PC-9 (cell line): Measurements from ENCODE around the gene RAB11B. TPM values are rescaled to one million over a fixed set of nuclear protein-coding genes. Genes with fewer than 3 reads are reported as not detected.

ENCODE experiments used
- BruUV-seq: library from RNA; stranded (reverse); fragments of 400-500 nt; replicated peaks from 2 replicates; lab custom pipeline; 2021; lab: Mats Ljungman, UMichigan
- CTCF ChIA-PET: fragments of 300-600 bp; sonication (Branson Sonifier 250); formaldehyde crosslinking; loops from one replicate; lab custom pipeline; 2022; ENCODE audit warnings: antibody characterized with exemption; lab: Charles Lee
- POLR2A ChIA-PET: fragments of 300-600 bp; sonication (Branson Sonifier 250); formaldehyde crosslinking; loops from one replicate; lab custom pipeline; 2022; ENCODE audit warnings: antibody characterized with exemption; ENCODE audit not compliant: unreplicated experiment; lab: Charles Lee
- DNase-seq, 2 experiments: peaks; one replicate each; pipeline versions ENCODE4 v3.0.0 to v3.0.0-alpha.2; 2015 to 2022; ENCODE audit warnings: mixed read lengths in 1 of 2
- H2AFZ ChIP-seq: fragments of 200-600 bp; sonication (generic); 2 replicates; pipeline ENCODE4 v1.8.1; 2017; ENCODE audit warnings: antibody characterized with exemption
- H3F3A ChIP-seq: fragments of 200-600 bp; sonication (generic); 2 replicates; pipeline ENCODE4 v1.8.1; 2017; ENCODE audit warnings: antibody characterized with exemption, mild to moderate bottlenecking, low read depth; ENCODE audit not compliant: insufficient read depth
- H3K27ac ChIP-seq: fragments of 200-600 bp; sonication (generic); 2 replicates; pipeline ENCODE4 v1.6.1; 2016; ENCODE audit warnings: mixed run types
- H3K27me3 ChIP-seq: fragments of 200-600 bp; sonication (generic); 2 replicates; pipeline ENCODE4 v1.6.1; 2016; ENCODE audit warnings: low read depth, mixed run types; ENCODE audit not compliant: insufficient read depth
- H3K36me3 ChIP-seq: fragments of 200-600 bp; sonication (generic); 2 replicates; pipeline ENCODE4 v1.6.1; 2016; ENCODE audit warnings: low read depth, mixed run types
- H3K4me1 ChIP-seq: fragments of 200-600 bp; sonication (generic); replicated peaks from 2 replicates; pipeline ENCODE4 v1.6.1; 2016; ENCODE audit warnings: mixed run types; ENCODE audit not compliant: insufficient read depth
- H3K4me2 ChIP-seq: fragments of 200-600 bp; sonication (generic); 2 replicates; pipeline ENCODE4 v1.6.1; 2017; ENCODE audit warnings: mixed run types
- H3K4me3 ChIP-seq: fragments of 200-600 bp; sonication (generic); 2 replicates; pipeline ENCODE4 v1.6.1; 2016; ENCODE audit warnings: mixed run types
- H3K79me2 ChIP-seq: fragments of 200-600 bp; sonication (generic); 2 replicates; pipeline ENCODE4 v1.6.1; 2017; ENCODE audit warnings: low read depth, mixed run types
- H3K9me2 ChIP-seq: fragments of 200-600 bp; sonication (generic); 2 replicates; pipeline ENCODE4 v1.8.1; 2017; ENCODE audit warnings: mild to moderate bottlenecking; ENCODE audit not compliant: insufficient read depth
- H3K9me3 ChIP-seq: fragments of 200-600 bp; sonication (generic); 2 replicates; pipeline ENCODE4 v1.8.1; 2016; ENCODE audit warnings: low read depth; ENCODE audit not compliant: insufficient read depth
- H4K20me1 ChIP-seq: fragments of 200-600 bp; sonication (generic); 2 replicates; pipeline ENCODE4 v1.8.1; 2017; ENCODE audit not compliant: insufficient read depth
- CTCF ChIP-seq: fragments of 200-600 bp; sonication (generic); conservative IDR thresholded peaks from 2 replicates; pipeline ENCODE4 v1.6.1; 2017; ENCODE audit warnings: mixed run types, antibody characterized with exemption, mild to moderate bottlenecking, moderate library complexity
- EZH2 ChIP-seq: fragments of 200-600 bp; sonication (generic); IDR thresholded peaks from 2 replicates; pipeline ENCODE4 v1.8.0; 2017; ENCODE audit warnings: antibody characterized with exemption, low read depth
- intact Hi-C: fragments of 100-400 bp; cut with micrococcal nuclease; formaldehyde crosslinking; loops from one replicate; pipeline ENCODE4 v1.10.0; 2022; ENCODE audit not compliant: unreplicated experiment
- total RNA-seq: library from RNA; stranded (reverse); gene quantifications from 2 replicates; pipeline ENCODE4 v1.2.3, GENCODE V29; 2021

RAB11B gene
- total RNA-seq, 1 experiment from 2014 or later: 126 TPM

- ChIA-PET CTCF (interaction anchor here (0.6 to 1.9 kb wide), 15 partner anchors 11 to 1876 kb away, joined by 3 to 31 read pairs (median 5); partner anchors contain the start of gene RAB11B), POLR2A (interaction anchor here (0.5 to 1.0 kb wide), 10 partner anchors 11 to 156 kb away, joined by 3 to 14 read pairs (median 4); no protein-coding TSS in a partner anchor)
- peak within 1 kb of the TSS; percentile 80 for H3K4me3 ChIP-seq
- no peaks in the 10 kb centered on the region; the same call in 1 of the 2 replicates for H4K20me1 ChIP-seq
- H3F3A ChIP-seq: peaks cover 26% of the 10 kb centered on the region
- H3K9me3 ChIP-seq: no peaks in the 10 kb centered on the region
- H3K9me2 ChIP-seq: no peaks in the 10 kb centered on the region
- H3K27me3 ChIP-seq: no peaks in the 10 kb centered on the region
- H3K4me2 ChIP-seq: peak within 1 kb of the TSS; percentile 99
- H3K36me3 ChIP-seq: no peaks in the 10 kb centered on the region
- H3K4me1 ChIP-seq: peaks cover 5% of the 10 kb centered on the region
- no peak within 1 kb of the TSS for H3K27ac ChIP-seq
- no peaks in the 10 kb centered on the region for H3K79me2 ChIP-seq
- H2AFZ ChIP-seq: peak within 1 kb of the TSS; percentile 89
- no TSS peak for BruUV-seq
- DNase-seq: peak; percentile 91 to 97
- intact Hi-C loops: loop anchor here (2.0 to 10.0 kb wide), 4 partner anchors 44 to 94 kb away; no protein-coding TSS in a partner anchor
- TF ChIP-seq EZH2 (no peak), CTCF (peak; percentile 76)
Measured at GRCh38 chr19:8412783-8413628, 22.8 kb downstream of the RAB11B start, which contains the start of gene MARCHF2. Gene MARCHF2, plus strand, starts transcription at chr19:8413305. Its CDS starts 8,536 bp downstream, at chr19:8421841.

- intact Hi-C loops: loop anchor here (2.0 to 10.0 kb wide), 4 partner anchors 44 to 93 kb away; no protein-coding TSS in a partner anchor
- no peak overlapping the region for H3K27ac ChIP-seq
- H4K20me1 ChIP-seq: no peaks in the 10 kb centered on the region; the same call in 1 of the 2 replicates
- H3K27me3 ChIP-seq: no peaks in the 10 kb centered on the region
- H3K4me2 ChIP-seq: peak overlapping the region; percentile 99
- ChIA-PET POLR2A (interaction anchor here (0.5 to 1.0 kb wide), 8 partner anchors 10 to 155 kb away, joined by 3 to 14 read pairs (median 4); no protein-coding TSS in a partner anchor), CTCF (interaction anchor here (0.6 to 1.9 kb wide), 10 partner anchors 10 to 322 kb away, joined by 4 to 31 read pairs (median 5); partner anchors contain the start of gene RAB11B)
- H3K36me3 ChIP-seq: no peaks in the 10 kb centered on the region
- peaks cover 24% of the 10 kb centered on the region for H3F3A ChIP-seq
- peak overlapping the region; percentile 80 for H3K4me3 ChIP-seq
- H3K9me3 ChIP-seq: no peaks in the 10 kb centered on the region
- peak overlapping the region; percentile 89 for H2AFZ ChIP-seq
- no peaks in the 10 kb centered on the region for H3K9me2 ChIP-seq
- no TSS peak for BruUV-seq
- H3K79me2 ChIP-seq: no peaks in the 10 kb centered on the region
- no peak for TF ChIP-seq CTCF
- TF ChIP-seq EZH2: no peak
- DNase-seq: no peak
- peaks cover 5% of the 10 kb centered on the region for H3K4me1 ChIP-seq
Measured at GRCh38 chr19:8413629-8413995, 23.5 kb downstream of the RAB11B start.

- BruUV-seq: no TSS peak
- no peaks in the 10 kb centered on the region for H3K9me2 ChIP-seq
- H3K36me3 ChIP-seq: no peaks in the 10 kb centered on the region
- H3K4me2 ChIP-seq: no peak overlapping the region
- no peaks in the 10 kb centered on the region; the same call in 1 of the 2 replicates for H4K20me1 ChIP-seq
- no peak overlapping the region for H3K4me3 ChIP-seq
- no peaks in the 10 kb centered on the region for H3K9me3 ChIP-seq
- H3K79me2 ChIP-seq: no peaks in the 10 kb centered on the region
- no peak for DNase-seq
- POLR2A ChIA-PET: no interaction called here
- H3K27ac ChIP-seq: no peak overlapping the region
- TF ChIP-seq EZH2 (no peak), CTCF (no peak)
- no peaks in the 10 kb centered on the region for H3K27me3 ChIP-seq
- peaks cover 11% of the 10 kb centered on the region for H3F3A ChIP-seq
- H2AFZ ChIP-seq: no peak overlapping the region
- CTCF ChIA-PET: interaction anchor here (0.7 kb wide), 1 partner anchor 162 kb away, joined by 5 read pairs; no protein-coding TSS in a partner anchor
- intact Hi-C loops: loop anchor here (10.0 kb wide), 1 partner anchor 68 kb away; no protein-coding TSS in a partner anchor
- H3K4me1 ChIP-seq: peaks cover 5% of the 10 kb centered on the region
Measured at GRCh38 chr19:8416796-8417195, 26.6 kb downstream of the RAB11B start.
